Esophagus squamous epithelium (tissue), 5 donors: ENCODE results near the gene WBP1L. TPM values are rescaled to one million over a fixed set of nuclear protein-coding genes. Genes with fewer than 3 reads are reported as not detected.
"Not testable (repeated sequence)": the region's sequence is repeated elsewhere in the genome, so short reads cannot be mapped to it uniquely, and the experiment has no call there.

Experiments used
- DNase-seq: peaks from one replicate; lab custom pipeline; 2025; lab: John Stamatoyannopoulos, UW
- H3K27ac ChIP-seq, 4 donors: fragments of 200-600 bp; sonication (generic); one replicate each; pipeline ENCODE4 v1.5.1; 2016 to 2019; ENCODE audit warnings: mild to moderate bottlenecking in 1 of 4
- H3K27me3 ChIP-seq, 4 donors: fragments of 200-600 bp; sonication (generic); 1 replicate in 3 of 4; 2 replicates in 1 of 4; pipeline versions ENCODE4 v1.5.1 to v1.6.0; 2017 to 2021; ENCODE audit warnings: antibody characterized with exemption in 1 of 4
- H3K36me3 ChIP-seq, 3 donors: fragments of 200-600 bp; sonication (generic); one replicate each; pipeline ENCODE4 v1.5.1; 2016 to 2019
- H3K4me1 ChIP-seq, 3 donors: fragments of 200-600 bp; sonication (generic); one replicate each; pipeline ENCODE4 v1.5.1; 2017 to 2019
- H3K4me3 ChIP-seq, 4 donors: fragments of 200-600 bp; sonication (generic); 1 replicate in 3 of 4; 2 replicates in 1 of 4; pipeline ENCODE4 v1.5.1; 2016 to 2019; ENCODE audit warnings: mild to moderate bottlenecking in 2 of 4, moderate library complexity in 1 of 4
- H3K9me3 ChIP-seq, 3 donors: fragments of 200-600 bp; sonication (generic); one replicate each; pipeline ENCODE4 v1.5.1; 2016 to 2019
- POLR2A ChIP-seq, 4 donors: fragments of 450-650 bp; IDR thresholded peaks; one replicate each; pipeline ENCODE4 v1.6.1; 2017; ENCODE audit warnings: antibody characterized with exemption in 4 of 4, mild to moderate bottlenecking in 4 of 4, moderate library complexity in 3 of 4
- WGBS, 2 donors: methylation state at CpG; one replicate each; pipeline ENCODE4 v1.1.5; 2018; 5-methylcytosine and 5-hydroxymethylcytosine counted together
- intact Hi-C: fragments of 100-400 bp; cut with DNase I; formaldehyde crosslinking; loops from one replicate; pipeline ENCODE4 v1.15.0; 2022
- total RNA-seq, 4 donors: library from RNA; depleted of rRNA; stranded (reverse); fragments of >200 nt; gene quantifications; one replicate each; pipeline ENCODE4 v1.1.0, GENCODE V29; 2016
- TF ChIP-seq, protein P1 (sequence below), 6 experiments: fragments of 450-650 bp in 4 of 6; fragments of 200-600 bp in 2 of 6; sonication (generic) in 2 of 6; IDR thresholded peaks; one replicate each; pipeline ENCODE4 v1.5.1; 2016 to 2019; ENCODE audit warnings: antibody characterized with exemption in 6 of 6, mild to moderate bottlenecking in 4 of 6, moderate library complexity in 4 of 6
- donor health status: DM: yes; HTN: yes; CAD: no.

Gene WBP1L
- total RNA-seq, 4 donors from 2014 or later, result 40.6 to 61.4 (median 49.1) TPM

DNA sequence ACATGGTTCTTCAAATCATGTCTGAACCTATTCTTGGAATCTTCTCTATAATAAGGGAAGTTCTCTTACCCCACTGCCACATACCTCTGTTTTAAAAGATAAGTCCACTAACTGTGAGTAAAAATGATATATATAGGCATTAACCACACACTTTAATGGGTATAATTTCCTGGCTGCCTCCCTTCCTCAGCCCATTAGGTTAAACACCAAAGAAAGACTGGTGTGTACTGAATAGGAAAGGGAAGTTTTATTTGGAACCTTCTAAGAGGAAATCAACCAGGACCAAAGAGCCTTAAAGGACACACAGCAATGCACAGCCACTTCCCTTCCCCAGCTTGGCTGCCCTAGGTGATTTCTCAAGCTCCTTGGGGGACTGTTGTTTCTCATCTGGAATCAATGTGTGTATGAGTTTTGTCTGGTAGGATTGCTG lies 5.0 kb upstream of the WBP1L start:
- Histone ChIP-seq H3K4me1 (peaks cover 0 to 30% (median 4%) of the 10 kb centered on the region in 3 donors), H3K27me3 (no peaks in the 10 kb centered on the region), H3K36me3 (peaks cover 0 to 31% (median 0%) of the 10 kb centered on the region in 3 donors), H3K4me3 (no peak overlapping the region), H3K9me3 (no peaks in the 10 kb centered on the region), H3K27ac (peak overlapping the region in 2 of 4 donors; percentile 29 to 38)
- no peak for DNase-seq
- TF ChIP-seq, protein P1, sequence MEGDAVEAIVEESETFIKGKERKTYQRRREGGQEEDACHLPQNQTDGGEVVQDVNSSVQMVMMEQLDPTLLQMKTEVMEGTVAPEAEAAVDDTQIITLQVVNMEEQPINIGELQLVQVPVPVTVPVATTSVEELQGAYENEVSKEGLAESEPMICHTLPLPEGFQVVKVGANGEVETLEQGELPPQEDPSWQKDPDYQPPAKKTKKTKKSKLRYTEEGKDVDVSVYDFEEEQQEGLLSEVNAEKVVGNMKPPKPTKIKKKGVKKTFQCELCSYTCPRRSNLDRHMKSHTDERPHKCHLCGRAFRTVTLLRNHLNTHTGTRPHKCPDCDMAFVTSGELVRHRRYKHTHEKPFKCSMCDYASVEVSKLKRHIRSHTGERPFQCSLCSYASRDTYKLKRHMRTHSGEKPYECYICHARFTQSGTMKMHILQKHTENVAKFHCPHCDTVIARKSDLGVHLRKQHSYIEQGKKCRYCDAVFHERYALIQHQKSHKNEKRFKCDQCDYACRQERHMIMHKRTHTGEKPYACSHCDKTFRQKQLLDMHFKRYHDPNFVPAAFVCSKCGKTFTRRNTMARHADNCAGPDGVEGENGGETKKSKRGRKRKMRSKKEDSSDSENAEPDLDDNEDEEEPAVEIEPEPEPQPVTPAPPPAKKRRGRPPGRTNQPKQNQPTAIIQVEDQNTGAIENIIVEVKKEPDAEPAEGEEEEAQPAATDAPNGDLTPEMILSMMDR (IDR thresholded peaks at IDR 0.05), result no peak
- no peak for TF ChIP-seq POLR2A (IDR thresholded peaks at IDR 0.05)
- intact Hi-C loops, result no loop called here

DNA sequence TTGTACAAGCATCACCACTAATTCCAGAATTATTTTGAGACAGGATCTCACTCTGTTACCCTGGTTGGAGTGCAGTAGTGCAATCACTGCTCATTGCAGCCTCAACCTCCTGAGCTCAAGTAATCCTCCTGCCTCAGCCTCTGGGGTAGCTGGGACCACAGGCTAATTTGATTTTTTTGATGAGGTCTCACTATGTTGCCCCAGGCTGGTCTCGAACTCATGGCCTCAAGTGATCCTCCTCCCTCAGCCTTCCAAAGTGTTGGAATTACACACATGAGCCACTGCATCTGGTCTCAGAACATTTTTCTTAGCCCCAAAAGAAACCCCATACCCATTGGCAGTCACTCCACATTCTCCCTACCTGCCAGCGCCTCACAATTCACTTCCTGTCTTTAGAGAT lies 3.5 kb upstream of the WBP1L start:
- WGBS, 2 donors, result 77 to 83% methylated on average over 2 of the region's 2 CpGs
- intact Hi-C loops, result no loop called here
- no peaks in the 10 kb centered on the region for H3K27me3 ChIP-seq
- peaks cover 0 to 18% (median 0%) of the 10 kb centered on the region in 3 donors for H3K36me3 ChIP-seq
- peaks cover 4 to 39% (median 4%) of the 10 kb centered on the region in 3 donors for H3K4me1 ChIP-seq
- TF ChIP-seq, protein P1 (IDR thresholded peaks at IDR 0.05), result no peak
- no peak for TF ChIP-seq POLR2A (IDR thresholded peaks at IDR 0.05)
- H3K4me3 ChIP-seq, result no peak overlapping the region
- DNase-seq, result no peak
- H3K9me3 ChIP-seq, result no peaks in the 10 kb centered on the region
- no peak overlapping the region for H3K27ac ChIP-seq

DNA sequence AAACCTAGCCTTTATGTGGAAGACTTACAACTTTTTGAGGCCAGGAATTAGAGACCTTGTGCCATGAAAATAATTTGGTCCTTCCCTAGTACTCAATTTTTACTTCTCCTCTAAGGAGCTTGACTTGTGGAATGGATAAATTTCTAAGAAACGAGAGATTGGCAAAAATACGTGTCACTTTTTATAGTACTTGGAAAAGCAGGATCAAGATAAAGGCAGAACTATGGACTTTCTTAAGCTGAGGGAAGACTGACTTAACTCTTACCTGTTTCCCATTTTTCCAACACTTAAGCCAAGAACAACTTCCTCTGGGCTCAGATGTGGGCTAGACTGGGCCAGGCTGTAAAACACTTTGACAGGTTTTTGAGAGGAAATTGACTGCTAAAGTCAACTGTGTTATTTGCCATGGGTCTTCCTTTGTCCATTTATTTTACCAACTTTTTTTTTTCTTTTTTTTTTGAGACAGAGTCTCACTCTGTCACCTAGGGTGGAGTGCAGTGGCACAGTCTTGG lies 2.0 kb upstream of the WBP1L start:
- peaks cover 9 to 55% (median 14%) of the 10 kb centered on the region in 3 donors for H3K4me1 ChIP-seq
- no peak for TF ChIP-seq POLR2A (IDR thresholded peaks at IDR 0.05)
- TF ChIP-seq, protein P1 (IDR thresholded peaks at IDR 0.05), result no peak
- H3K9me3 ChIP-seq, result no peaks in the 10 kb centered on the region
- H3K36me3 ChIP-seq, result peaks cover 0 to 13% (median 0%) of the 10 kb centered on the region in 3 donors
- H3K27ac ChIP-seq, result no peak overlapping the region
- WGBS, 2 donors, result 80 to 96% methylated on average over 2 of the region's 2 CpGs
- intact Hi-C loops, result no loop called here
- H3K27me3 ChIP-seq, result no peaks in the 10 kb centered on the region
- H3K4me3 ChIP-seq, result no peak overlapping the region
- DNase-seq, result no peak

DNA sequence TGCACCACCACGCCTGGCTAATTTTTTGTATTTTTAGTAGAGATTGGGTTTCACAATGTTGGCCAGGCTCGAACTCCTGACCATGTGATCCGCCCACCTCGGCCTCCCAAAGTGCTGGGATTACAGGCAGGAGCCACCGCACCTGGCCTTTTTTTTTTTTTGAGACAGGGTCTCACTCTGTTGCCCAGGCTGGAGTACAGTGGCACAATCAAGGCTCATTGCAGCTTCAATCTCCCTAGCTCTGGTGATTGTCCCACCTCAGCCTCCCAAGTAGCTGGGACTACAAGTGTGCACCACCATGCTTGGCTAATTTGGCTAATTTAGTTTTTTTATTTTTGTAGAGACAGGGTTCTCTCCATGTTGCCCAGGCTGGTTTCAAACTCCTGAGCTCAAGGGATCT lies 1.4 kb upstream of the WBP1L start:
- 88 to 90% methylated on average over 5 of the region's 5 CpGs for WGBS, 2 donors
- DNase-seq, H3K36me3 ChIP-seq, H3K27me3 ChIP-seq, H3K9me3 ChIP-seq, H3K4me3 ChIP-seq, H3K27ac ChIP-seq, intact Hi-C loops: not testable (repeated sequence)
- H3K4me1 ChIP-seq, result peaks cover 9 to 57% (median 14%) of the 10 kb centered on the region in 3 donors

DNA sequence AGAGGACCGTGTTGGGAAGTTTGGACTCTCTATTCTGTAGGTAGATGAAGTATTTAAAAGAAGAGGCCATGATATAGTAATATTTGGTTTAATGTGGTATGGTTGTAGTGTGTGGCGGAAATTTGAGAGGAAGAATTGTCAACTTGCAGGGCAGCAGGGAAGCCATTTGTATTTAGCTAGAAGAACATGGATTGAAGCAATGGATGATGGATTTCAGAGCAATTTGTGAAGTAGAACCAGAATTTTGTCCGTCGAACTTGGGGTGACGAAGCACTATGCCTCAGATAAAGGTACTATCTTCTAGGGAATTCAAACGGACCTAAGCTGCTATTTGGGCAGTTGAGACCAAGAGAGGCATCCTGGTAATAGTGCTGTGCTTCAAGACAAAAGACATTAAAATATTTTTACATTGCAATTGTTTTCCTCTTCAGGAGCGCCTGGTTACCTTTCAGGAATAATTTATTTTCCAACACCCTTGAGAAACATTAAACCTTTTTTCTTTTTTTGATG lies 615 bp upstream of the WBP1L start:
- Histone ChIP-seq H3K27ac (peak overlapping the region in 3 of 4 donors; percentile 5 to 40 (median 31)), H3K4me1 (peaks cover 9 to 51% (median 14%) of the 10 kb centered on the region in 3 donors), H3K27me3 (no peaks in the 10 kb centered on the region), H3K36me3 (peaks cover 0 to 5% (median 0%) of the 10 kb centered on the region in 3 donors), H3K4me3 (peak overlapping the region in 3 of 4 donors; percentile 80 to 97 (median 89)), H3K9me3 (no peaks in the 10 kb centered on the region)
- no peak for DNase-seq
- TF ChIP-seq, protein P1 (IDR thresholded peaks at IDR 0.05), result no peak
- no peak for TF ChIP-seq POLR2A (IDR thresholded peaks at IDR 0.05)
- WGBS, 2 donors, result 28 to 33% methylated on average over 7 of the region's 7 CpGs
- intact Hi-C loops, result no loop called here
